GM18868 (cell line): ENCODE measurements around the gene ANP32E.

ENCODE experiments used
- ATAC-seq: cut with Tn5 transposase; IDR thresholded peaks from one replicate; pipeline ENCODE4 v1.9.1; 2021; ENCODE audit warnings: mild to moderate bottlenecking, moderate library complexity; ENCODE audit not compliant: unreplicated experiment

The ANP32E gene

GRCh38 chr1:150235852-150236613, at the start of gene ANP32E:
Gene ANP32E, minus strand, starts transcription at chr1:150236112. Its CDS starts 326 bp downstream, at chr1:150235786.
- ATAC-seq: peak; percentile 82

- ATAC-seq: no peak
These were observed 47.3 kb upstream of the ANP32E start for GRCh38 chr1:150283260-150283659.

GRCh38 chr1:150282558-150282958, 46.6 kb upstream of the ANP32E start:
- ATAC-seq: no peak

GRCh38 chr1:150281758-150282557, 46.0 kb upstream of the ANP32E start, which contains the start of gene CIART:
Gene CIART, plus strand, starts transcription at chr1:150282554. Its CDS starts 714 bp downstream, at chr1:150283268.
- peak; percentile 55 for ATAC-seq

GRCh38 chr1:150281221-150281757, 45.4 kb upstream of the ANP32E start:
- ATAC-seq: no peak

- ATAC-seq: no peak
These were observed 44.3 kb upstream of the ANP32E start for GRCh38 chr1:150280138-150280707.

GRCh38 chr1:150273311-150273710, 37.4 kb upstream of the ANP32E start:
- no peak for ATAC-seq

GRCh38 chr1:150271291-150271959, 35.5 kb upstream of the ANP32E start:
- no peak for ATAC-seq

GRCh38 chr1:150269451-150269850, 33.5 kb upstream of the ANP32E start:
- no peak for ATAC-seq

GRCh38 chr1:150268705-150269403, 32.9 kb upstream of the ANP32E start, which contains the start of gene APH1A:
Gene APH1A, minus strand, starts transcription at chr1:150269016. Its CDS starts 206 bp downstream, at chr1:150268810.
- ATAC-seq: peak; percentile 86

- ATAC-seq: no peak
These were observed 32.4 kb upstream of the ANP32E start for GRCh38 chr1:150268340-150268704.

- ATAC-seq: no peak
These were observed 32.0 kb upstream of the ANP32E start for GRCh38 chr1:150267896-150268295.

- ATAC-seq: no peak
These were observed 27.6 kb upstream of the ANP32E start for GRCh38 chr1:150263549-150263948.

- ATAC-seq: no peak
These were observed 26.7 kb upstream of the ANP32E start for GRCh38 chr1:150262388-150263320.

- no peak for ATAC-seq
These were observed 25.5 kb upstream of the ANP32E start for GRCh38 chr1:150261367-150261766.

- ATAC-seq: no peak
These were observed 24.1 kb upstream of the ANP32E start for GRCh38 chr1:150259758-150260669.

GRCh38 chr1:150259217-150259616, 23.3 kb upstream of the ANP32E start:
- no peak for ATAC-seq
